ENCODE measurements around the gene CABLES1. TPM values are rescaled to one million over a fixed set of nuclear protein-coding genes. Genes with fewer than 3 reads are reported as not detected.

The CABLES1 gene
- total RNA-seq, 2 experiments from 2014 or later = 3.7 to 3.8 TPM

- intact Hi-C loops (cut with DNase I, micrococcal nuclease) = no loop called here
- Mint-ChIP-seq H3K27me3 (peaks cover 4% of the 10 kb centered on the region), H3K36me3 (ENCODE audit: low read depth) (no peaks in the 10 kb centered on the region), H3K4me1 (no peaks in the 10 kb centered on the region), H3K9me3 (ENCODE audit: low read depth) (no peaks in the 10 kb centered on the region), H3K27ac (no peak overlapping the region), H3K4me3 (no peak overlapping the region)
- CTCF ChIA-PET = no interaction called here
- DNase-seq (no peak), ATAC-seq (no peak)
- POLR2A ChIA-PET = no interaction called here
Measured at GRCh38 chr18:23172591-23173380, 37.5 kb downstream of the CABLES1 start.

DNA sequence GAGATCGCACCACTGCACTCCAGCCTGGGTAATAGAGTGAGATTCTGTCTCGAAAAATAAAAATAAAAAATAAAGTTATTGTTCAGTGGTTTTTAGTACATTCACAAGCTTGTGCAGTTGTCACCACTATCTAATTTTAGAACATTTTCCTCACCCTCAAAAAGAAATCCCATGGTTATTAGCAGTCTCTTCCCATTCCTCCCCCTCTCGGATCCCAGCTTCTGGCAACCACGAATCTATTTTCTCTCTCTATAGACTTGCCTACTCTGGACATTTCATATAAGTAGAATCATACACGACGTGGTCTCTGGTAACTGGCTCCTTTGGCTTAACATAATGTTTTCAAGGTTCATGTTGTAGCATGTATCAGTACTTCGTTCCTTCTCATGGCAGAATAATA, 38.6 kb downstream of the CABLES1 start:
- POLR2A ChIA-PET = no interaction called here
- H3K4me1 Mint-ChIP-seq = no peaks in the 10 kb centered on the region

GRCh38 chr18:23176701-23177432, 41.6 kb downstream of the CABLES1 start:
- no peak overlapping the region for H3K4me3 Mint-ChIP-seq
- no peak for DNase-seq
- H3K4me1 Mint-ChIP-seq = peaks cover 6% of the 10 kb centered on the region
- no peak overlapping the region for H3K27ac Mint-ChIP-seq
- CTCF ChIA-PET = no interaction called here
- no peak for ATAC-seq
- POLR2A ChIA-PET = no interaction called here
- intact Hi-C loops (cut with DNase I, micrococcal nuclease) = no loop called here
- H3K36me3 Mint-ChIP-seq (ENCODE audit: low read depth) = no peaks in the 10 kb centered on the region
- no peaks in the 10 kb centered on the region for H3K9me3 Mint-ChIP-seq (ENCODE audit: low read depth)
- H3K27me3 Mint-ChIP-seq = peaks cover 4% of the 10 kb centered on the region

More for the DNA sequence above, 38.6 kb downstream of the CABLES1 start:
- intact Hi-C loops (cut with DNase I, micrococcal nuclease) = no loop called here
- H3K27me3 Mint-ChIP-seq = peaks cover 4% of the 10 kb centered on the region
- H3K9me3 Mint-ChIP-seq (ENCODE audit: low read depth) = no peaks in the 10 kb centered on the region
- ATAC-seq = no peak
- no peaks in the 10 kb centered on the region for H3K36me3 Mint-ChIP-seq (ENCODE audit: low read depth)
- no peak overlapping the region for H3K4me3 Mint-ChIP-seq
- DNase-seq = no peak
- H3K27ac Mint-ChIP-seq = no peak overlapping the region
- CTCF ChIA-PET = interaction anchor here (1.1 kb wide), 1 partner anchor 64 kb away, joined by 3 read pairs; no protein-coding TSS in a partner anchor

DNA sequence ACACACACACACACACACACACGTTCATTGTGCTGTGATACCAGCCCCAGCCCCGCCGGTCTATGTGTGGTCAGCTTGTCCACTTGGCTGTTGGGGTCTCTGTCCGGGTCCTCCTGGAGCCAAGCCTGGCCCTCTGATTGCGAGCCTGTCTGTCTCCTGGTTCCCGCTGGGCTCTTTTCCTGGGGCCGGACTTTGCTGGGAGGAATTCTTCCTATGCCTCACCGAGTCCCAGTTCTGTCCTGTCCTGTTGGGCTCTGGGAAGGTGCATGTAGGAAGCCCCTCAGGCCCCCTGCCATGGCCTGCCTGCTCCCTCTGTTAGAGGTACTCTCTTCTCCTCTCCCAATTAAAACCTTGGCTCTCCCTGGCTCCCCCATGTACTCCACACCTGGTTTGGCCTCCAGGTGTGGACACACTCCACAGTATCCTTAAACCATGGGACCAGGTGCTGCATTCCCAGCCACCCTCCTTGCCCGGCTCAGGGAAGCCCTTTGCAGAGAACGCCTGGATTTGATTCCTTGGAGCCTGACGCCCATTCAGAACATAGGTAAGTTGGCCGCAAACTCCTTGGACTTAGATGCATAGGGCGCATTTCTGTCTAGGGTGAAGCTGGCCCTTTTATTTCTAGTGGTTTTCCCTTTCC, 42.3 kb downstream of the CABLES1 start:
- peaks cover 4% of the 10 kb centered on the region for H3K27me3 Mint-ChIP-seq
- no peak for DNase-seq
- H3K36me3 Mint-ChIP-seq (ENCODE audit: low read depth) = no peaks in the 10 kb centered on the region
- CTCF ChIA-PET = no interaction called here
- POLR2A ChIA-PET = no interaction called here
- intact Hi-C loops (cut with DNase I, micrococcal nuclease) = no loop called here
- no peak overlapping the region for H3K4me3 Mint-ChIP-seq
- H3K4me1 Mint-ChIP-seq = peaks cover 6% of the 10 kb centered on the region
- ATAC-seq = no peak
- H3K9me3 Mint-ChIP-seq (ENCODE audit: low read depth) = no peaks in the 10 kb centered on the region
- no peak overlapping the region for H3K27ac Mint-ChIP-seq

- Mint-ChIP-seq H3K9me3 (ENCODE audit: low read depth) (no peaks in the 10 kb centered on the region), H3K36me3 (ENCODE audit: low read depth) (no peaks in the 10 kb centered on the region), H3K4me3 (no peak overlapping the region), H3K27ac (no peak overlapping the region), H3K27me3 (peaks cover 4% of the 10 kb centered on the region), H3K4me1 (peaks cover 6% of the 10 kb centered on the region)
- ChIA-PET CTCF (interaction anchor here (1.0 kb wide), 1 partner anchor 9 kb away, joined by 3 read pairs; no protein-coding TSS in a partner anchor), POLR2A (no interaction called here)
- intact Hi-C loops (cut with DNase I, micrococcal nuclease) = no loop called here
- no peak for DNase-seq
- no peak for ATAC-seq
Measured at GRCh38 chr18:23178201-23178600, 42.9 kb downstream of the CABLES1 start.

DNA sequence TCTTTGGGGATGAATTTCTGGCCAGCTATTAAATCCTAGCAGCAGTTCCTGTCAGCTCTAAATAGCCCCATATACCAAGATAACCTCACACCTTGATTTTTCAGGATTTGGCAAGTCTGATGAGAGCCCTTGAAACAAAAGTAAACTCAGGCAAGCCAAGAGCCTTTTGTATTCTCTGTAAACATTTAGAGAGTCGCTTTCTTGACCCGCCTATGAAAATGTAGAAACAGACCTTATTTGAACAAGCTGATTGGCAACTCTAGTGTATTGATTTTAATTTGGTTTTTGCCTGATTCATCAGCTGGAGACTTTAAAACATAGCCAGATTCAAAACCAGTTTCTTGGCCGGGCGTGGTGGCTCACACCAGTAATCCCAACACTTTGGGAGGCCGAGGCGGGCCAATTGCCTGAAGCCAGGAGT, 43.4 kb downstream of the CABLES1 start:
- Mint-ChIP-seq H3K27me3 (peaks cover 4% of the 10 kb centered on the region), H3K36me3 (ENCODE audit: low read depth) (no peaks in the 10 kb centered on the region), H3K4me3 (no peak overlapping the region), H3K4me1 (peaks cover 6% of the 10 kb centered on the region), H3K27ac (no peak overlapping the region), H3K9me3 (ENCODE audit: low read depth) (no peaks in the 10 kb centered on the region)
- no peak for ATAC-seq
- POLR2A ChIA-PET = no interaction called here
- DNase-seq = no peak
- CTCF ChIA-PET = interaction anchor here (1.0 kb wide), 1 partner anchor 9 kb away, joined by 3 read pairs; no protein-coding TSS in a partner anchor
- intact Hi-C loops (cut with DNase I, micrococcal nuclease) = no loop called here

DNA sequence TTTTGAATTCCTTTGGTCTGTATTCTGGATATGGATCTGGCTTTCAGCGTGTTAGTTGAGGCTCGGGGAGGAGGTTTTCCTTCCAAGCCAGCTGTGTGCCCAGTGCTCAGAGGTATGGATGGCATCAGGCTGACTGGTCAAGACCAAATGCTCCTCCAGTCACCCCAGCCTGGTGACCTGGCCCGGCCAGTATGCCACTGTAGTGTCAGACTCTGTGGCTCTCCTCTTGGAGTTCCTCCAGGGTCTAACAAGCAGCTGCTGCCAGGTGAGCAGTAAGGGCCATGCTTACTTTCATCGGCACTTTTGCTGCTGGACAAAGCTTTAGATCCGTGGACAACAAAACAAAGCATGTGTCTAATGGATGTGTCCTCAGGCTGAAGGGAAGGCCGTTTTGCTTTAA, 44.1 kb downstream of the CABLES1 start:
- intact Hi-C loops (cut with DNase I, micrococcal nuclease) = no loop called here
- Mint-ChIP-seq H3K4me1 (peaks cover 6% of the 10 kb centered on the region), H3K9me3 (ENCODE audit: low read depth) (no peaks in the 10 kb centered on the region), H3K4me3 (no peak overlapping the region), H3K27ac (no peak overlapping the region), H3K36me3 (ENCODE audit: low read depth) (no peaks in the 10 kb centered on the region), H3K27me3 (no peaks in the 10 kb centered on the region)
- CTCF ChIA-PET = no interaction called here
- ATAC-seq (no peak), DNase-seq (no peak)
- POLR2A ChIA-PET = no interaction called here

GRCh38 chr18:23181547-23181946, 46.3 kb downstream of the CABLES1 start:
- no peak overlapping the region for H3K4me3 Mint-ChIP-seq
- H3K27ac Mint-ChIP-seq = no peak overlapping the region
- no peaks in the 10 kb centered on the region for H3K27me3 Mint-ChIP-seq
- ATAC-seq (no peak), DNase-seq (no peak)
- POLR2A ChIA-PET = no interaction called here
- no peaks in the 10 kb centered on the region for H3K36me3 Mint-ChIP-seq (ENCODE audit: low read depth)
- CTCF ChIA-PET = no interaction called here
- H3K4me1 Mint-ChIP-seq = peaks cover 6% of the 10 kb centered on the region
- no peaks in the 10 kb centered on the region for H3K9me3 Mint-ChIP-seq (ENCODE audit: low read depth)
- intact Hi-C loops (cut with DNase I, micrococcal nuclease) = no loop called here

GRCh38 chr18:23182606-23183005, 47.3 kb downstream of the CABLES1 start:
- ChIA-PET POLR2A (no interaction called here), CTCF (interaction anchor here (1.0 to 1.3 kb wide), 2 partner anchors 77 to 229 kb away, joined by 4 read pairs; no protein-coding TSS in a partner anchor)
- no peak overlapping the region for H3K4me3 Mint-ChIP-seq
- no peaks in the 10 kb centered on the region for H3K36me3 Mint-ChIP-seq (ENCODE audit: low read depth)
- peaks cover 6% of the 10 kb centered on the region for H3K4me1 Mint-ChIP-seq
- H3K27me3 Mint-ChIP-seq = no peaks in the 10 kb centered on the region
- ATAC-seq (no peak), DNase-seq (no peak)
- no peak overlapping the region for H3K27ac Mint-ChIP-seq
- H3K9me3 Mint-ChIP-seq (ENCODE audit: low read depth) = no peaks in the 10 kb centered on the region
- intact Hi-C loops (cut with DNase I, micrococcal nuclease) = no loop called here

- Mint-ChIP-seq H3K27me3 (no peaks in the 10 kb centered on the region), H3K9me3 (ENCODE audit: low read depth) (no peaks in the 10 kb centered on the region), H3K4me3 (no peak overlapping the region), H3K27ac (no peak overlapping the region), H3K36me3 (ENCODE audit: low read depth) (no peaks in the 10 kb centered on the region), H3K4me1 (peaks cover 6% of the 10 kb centered on the region)
- CTCF ChIA-PET = interaction anchor here (1.0 to 1.3 kb wide), 2 partner anchors 76 to 228 kb away, joined by 4 read pairs; no protein-coding TSS in a partner anchor
- no peak for DNase-seq
- ATAC-seq = no peak
- intact Hi-C loops (cut with DNase I, micrococcal nuclease) = no loop called here
- POLR2A ChIA-PET = no interaction called here
Measured at GRCh38 chr18:23183411-23184150, 48.3 kb downstream of the CABLES1 start.

GRCh38 chr18:23186781-23187180, 51.5 kb downstream of the CABLES1 start:
- H3K27ac Mint-ChIP-seq = no peak overlapping the region
- no peaks in the 10 kb centered on the region for H3K36me3 Mint-ChIP-seq (ENCODE audit: low read depth)
- ATAC-seq = no peak
- ChIA-PET CTCF (interaction anchor here (0.6 to 0.7 kb wide), 2 partner anchors 8 to 457 kb away, joined by 3 read pairs; no protein-coding TSS in a partner anchor), POLR2A (no interaction called here)
- peaks cover under 1% of the 10 kb centered on the region for H3K4me1 Mint-ChIP-seq
- no peak for DNase-seq
- no peaks in the 10 kb centered on the region for H3K27me3 Mint-ChIP-seq
- H3K9me3 Mint-ChIP-seq (ENCODE audit: low read depth) = no peaks in the 10 kb centered on the region
- no peak overlapping the region for H3K4me3 Mint-ChIP-seq
- intact Hi-C loops (cut with DNase I, micrococcal nuclease) = no loop called here
